A673 (cell line): ENCODE data around the gene FNDC3B.

Experiments
- EZH2 ChIP-seq: fragments of 200-600 bp; sonication (generic); IDR thresholded peaks from 2 replicates; pipeline ENCODE4 v1.6.1; 2017; ENCODE audit warnings: borderline replicate concordance, low read depth, mild to moderate bottlenecking, mixed read lengths, antibody characterized with exemption, low read length; ENCODE audit not compliant: poor library complexity, severe bottlenecking
- TF ChIP-seq, protein P1 (sequence below): fragments of 300-800, 200-600 bp; sonication (generic); conservative IDR thresholded peaks from 2 replicates; pipeline ENCODE4 v1.5.1; 2017; ENCODE audit warnings: low read depth, mild to moderate bottlenecking, antibody characterized with exemption, low read length, moderate library complexity, mixed read lengths

DNA sequence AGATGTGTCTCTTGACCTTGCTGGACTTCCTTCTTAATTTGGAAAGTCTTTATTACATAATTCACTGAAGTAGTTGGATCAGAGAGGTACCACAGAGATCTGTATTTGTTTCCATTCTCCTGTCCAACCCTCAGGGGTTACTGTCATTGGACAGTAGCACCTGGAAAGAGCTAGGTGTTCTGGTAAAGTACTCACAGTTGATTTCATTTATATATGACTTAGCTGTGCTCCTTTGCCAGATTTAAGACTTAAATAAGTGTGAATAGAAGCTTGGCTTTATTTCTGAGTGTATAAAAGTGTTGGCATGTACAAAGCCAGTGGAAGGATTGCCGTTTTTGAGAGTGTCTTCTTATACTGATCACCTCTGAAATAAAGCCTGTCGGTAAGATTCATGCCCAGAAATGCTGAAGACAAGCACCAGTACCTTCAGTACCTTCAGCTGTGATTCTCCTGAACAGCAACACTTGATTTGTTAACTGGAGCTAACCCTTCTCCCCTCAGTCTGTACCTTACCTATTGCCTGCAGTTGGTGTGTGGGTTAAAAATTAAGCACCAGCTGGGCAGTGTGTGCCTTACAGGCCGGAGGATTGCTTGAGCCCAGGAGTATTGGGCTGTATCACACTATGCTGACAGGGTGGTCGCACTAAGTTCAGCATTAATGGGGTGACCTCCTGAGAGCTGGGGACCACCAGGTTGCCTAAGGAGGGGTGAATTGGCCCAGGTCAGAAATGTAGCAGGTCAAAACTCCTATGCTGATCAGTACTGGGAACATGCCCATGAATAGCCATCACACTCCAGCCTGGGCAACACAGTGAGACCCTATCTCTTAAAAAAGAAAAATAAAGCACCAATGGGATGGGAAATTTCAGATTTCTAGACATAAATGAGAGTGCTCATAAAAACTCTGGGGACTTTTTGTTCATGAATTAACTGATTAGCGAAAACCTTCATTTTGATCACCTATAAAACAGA, 197.7 kb downstream of the FNDC3B start:
- TF ChIP-seq, protein P1, sequence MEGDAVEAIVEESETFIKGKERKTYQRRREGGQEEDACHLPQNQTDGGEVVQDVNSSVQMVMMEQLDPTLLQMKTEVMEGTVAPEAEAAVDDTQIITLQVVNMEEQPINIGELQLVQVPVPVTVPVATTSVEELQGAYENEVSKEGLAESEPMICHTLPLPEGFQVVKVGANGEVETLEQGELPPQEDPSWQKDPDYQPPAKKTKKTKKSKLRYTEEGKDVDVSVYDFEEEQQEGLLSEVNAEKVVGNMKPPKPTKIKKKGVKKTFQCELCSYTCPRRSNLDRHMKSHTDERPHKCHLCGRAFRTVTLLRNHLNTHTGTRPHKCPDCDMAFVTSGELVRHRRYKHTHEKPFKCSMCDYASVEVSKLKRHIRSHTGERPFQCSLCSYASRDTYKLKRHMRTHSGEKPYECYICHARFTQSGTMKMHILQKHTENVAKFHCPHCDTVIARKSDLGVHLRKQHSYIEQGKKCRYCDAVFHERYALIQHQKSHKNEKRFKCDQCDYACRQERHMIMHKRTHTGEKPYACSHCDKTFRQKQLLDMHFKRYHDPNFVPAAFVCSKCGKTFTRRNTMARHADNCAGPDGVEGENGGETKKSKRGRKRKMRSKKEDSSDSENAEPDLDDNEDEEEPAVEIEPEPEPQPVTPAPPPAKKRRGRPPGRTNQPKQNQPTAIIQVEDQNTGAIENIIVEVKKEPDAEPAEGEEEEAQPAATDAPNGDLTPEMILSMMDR, result no peak
- TF ChIP-seq EZH2, result no peak
